Brain microvascular endothelial cell (primary cell): ENCODE results near the gene CPM.

ENCODE experiments used
- DNase-seq: peaks from one replicate; pipeline ENCODE4 v3.0.0-alpha.2; 2020
- H3K27ac ChIP-seq: fragments of 250-450 bp; sonication (Bioruptor Pico); 2 replicates; pipeline ENCODE4 v1.5.1; 2020; ENCODE audit warnings: mild to moderate bottlenecking, moderate library complexity
- H3K27me3 ChIP-seq: fragments of 250-450 bp; sonication (Bioruptor Pico); replicated peaks from 2 replicates; pipeline ENCODE4 v1.5.1; 2020; ENCODE audit warnings: mild to moderate bottlenecking
- H3K36me3 ChIP-seq: fragments of 250-450 bp; sonication (Bioruptor Pico); replicated peaks from 2 replicates; pipeline ENCODE4 v1.5.1; 2020; ENCODE audit warnings: mild to moderate bottlenecking
- H3K4me3 ChIP-seq: 2 replicates; pipeline ENCODE4 v1.5.1; 2011; ENCODE audit warnings: low read depth, mild to moderate bottlenecking, control low read depth, low read length, moderate library complexity
- CTCF ChIP-seq: IDR thresholded peaks from 2 replicates; pipeline ENCODE4 v1.5.1; 2011; ENCODE audit warnings: low read depth, mild to moderate bottlenecking, moderate library complexity, low read length, control low read depth, inconsistent platforms; ENCODE audit errors: missing control alignments
- in situ Hi-C: cut with HindIII; loops from 2 replicates; pipeline ENCODE4 v1.10.0; 2017; ENCODE audit warnings: low sequenced_read_pairs, low pct_ligation_motif_present

Gene CPM

GRCh38 chr12:68951652-68952051 is 18.7 kb upstream of the CPM start:
- no peak for TF ChIP-seq CTCF
- Histone ChIP-seq H3K27me3 (no peaks in the 10 kb centered on the region), H3K36me3 (no peaks in the 10 kb centered on the region), H3K27ac (no peak overlapping the region), H3K4me3 (no peak overlapping the region)
- in situ Hi-C loops = no loop called here
- DNase-seq = no peak

GRCh38 chr12:68950511-68950910 is 17.5 kb upstream of the CPM start:
- H3K27ac ChIP-seq = no peak overlapping the region
- H3K36me3 ChIP-seq = no peaks in the 10 kb centered on the region
- no peak for TF ChIP-seq CTCF
- H3K4me3 ChIP-seq = no peak overlapping the region
- in situ Hi-C loops = no loop called here
- no peaks in the 10 kb centered on the region for H3K27me3 ChIP-seq
- DNase-seq = no peak

GRCh38 chr12:68945255-68945654 is 12.3 kb upstream of the CPM start:
- no peak overlapping the region for H3K4me3 ChIP-seq
- in situ Hi-C loops = no loop called here
- no peak for TF ChIP-seq CTCF
- no peaks in the 10 kb centered on the region for H3K36me3 ChIP-seq
- H3K27ac ChIP-seq = no peak overlapping the region
- no peaks in the 10 kb centered on the region for H3K27me3 ChIP-seq
- DNase-seq = no peak

GRCh38 chr12:68944296-68945076 is 11.5 kb upstream of the CPM start:
- in situ Hi-C loops = no loop called here
- no peak for DNase-seq
- H3K36me3 ChIP-seq = no peaks in the 10 kb centered on the region

GRCh38 chr12:68943848-68944247 is 10.9 kb upstream of the CPM start:
- no peak for DNase-seq
- no peak overlapping the region for H3K27ac ChIP-seq
- no peaks in the 10 kb centered on the region for H3K36me3 ChIP-seq
- in situ Hi-C loops = no loop called here
- H3K4me3 ChIP-seq = no peak overlapping the region
- TF ChIP-seq CTCF = no peak
- H3K27me3 ChIP-seq = no peaks in the 10 kb centered on the region

More at GRCh38 chr12:68944296-68945076, 11.5 kb upstream of the CPM start:
- Histone ChIP-seq H3K27ac (no peak overlapping the region), H3K4me3 (no peak overlapping the region), H3K27me3 (no peaks in the 10 kb centered on the region)
- no peak for TF ChIP-seq CTCF

- no peak for DNase-seq
- Histone ChIP-seq H3K36me3 (no peaks in the 10 kb centered on the region), H3K27ac (no peak overlapping the region), H3K27me3 (no peaks in the 10 kb centered on the region), H3K4me3 (no peak overlapping the region)
- in situ Hi-C loops = no loop called here
- TF ChIP-seq CTCF = no peak
These were observed 7.8 kb upstream of the CPM start for GRCh38 chr12:68940731-68941130.
